Mucosa of gallbladder (tissue), 1 donor: ENCODE results near the gene ZNF182. TPM values are rescaled to one million over a fixed set of nuclear protein-coding genes. Genes with fewer than 3 reads are reported as not detected.
"Not testable (repeated sequence)": the region's sequence is repeated elsewhere in the genome, so short reads cannot be mapped to it uniquely, and the experiment has no call there.

Experiments
- DNase-seq: peaks from one replicate; pipeline ENCODE4 v3.0.0-alpha.2; 2020; ENCODE audit warnings: low spot score
- total RNA-seq: library from RNA; stranded (reverse); gene quantifications from one replicate; pipeline ENCODE4 v1.2.1, GENCODE V29; 2021
- donor health status: DM: no; HTN: no; CAD: no.

The ZNF182 gene
- total RNA-seq, 1 donor from 2014 or later = 5.0 TPM

DNA sequence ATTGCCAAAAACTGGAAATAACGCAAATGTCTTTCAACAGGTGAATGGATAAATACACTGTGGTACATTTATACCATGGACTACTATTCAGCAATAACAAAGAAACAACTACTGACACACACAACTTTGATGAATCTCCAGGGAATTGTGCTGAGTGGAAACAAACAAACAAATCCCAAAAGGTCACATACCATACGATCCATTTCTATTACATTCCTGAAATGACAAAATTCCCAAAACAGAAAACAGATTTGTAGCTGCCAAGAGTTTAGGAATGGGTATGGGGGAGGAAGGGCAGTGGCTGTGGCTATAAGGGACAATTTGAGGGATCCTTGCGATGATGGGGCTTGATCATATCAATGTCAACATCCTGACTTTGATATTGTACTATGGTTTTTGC is 2.5 kb downstream of the ZNF182 start:
- no peak for DNase-seq

DNA sequence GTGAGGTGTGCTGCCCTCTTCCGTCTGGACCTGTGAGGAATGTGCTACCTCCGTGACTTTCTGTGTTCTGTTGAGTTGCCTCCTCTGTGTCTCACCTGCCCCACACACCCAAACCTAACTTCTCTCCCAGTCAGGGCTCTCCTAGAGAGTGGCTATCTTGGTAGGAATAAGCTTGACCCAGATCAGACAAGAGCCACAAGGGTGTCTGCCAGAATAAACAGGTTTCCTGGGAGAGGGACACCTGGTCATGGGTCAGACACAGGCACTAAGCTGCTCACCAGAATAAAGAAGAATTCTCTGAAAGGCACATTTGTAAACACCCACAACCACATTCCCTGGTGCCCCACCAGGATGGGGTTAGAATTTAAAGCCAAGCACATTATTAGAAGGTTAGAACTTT is 11.1 kb downstream of the ZNF182 start:
- DNase-seq = no peak

- DNase-seq = no peak
Measured at GRCh38 chrX:47992095-47992380, 11.8 kb downstream of the ZNF182 start.

GRCh38 chrX:47991263-47992094 is 12.3 kb downstream of the ZNF182 start:
- DNase-seq = no peak

- no peak for DNase-seq
Measured at GRCh38 chrX:47976254-47977151, 27.3 kb downstream of the ZNF182 start.

GRCh38 chrX:47973235-47973634 is 30.6 kb downstream of the ZNF182 start:
- no peak for DNase-seq

DNA sequence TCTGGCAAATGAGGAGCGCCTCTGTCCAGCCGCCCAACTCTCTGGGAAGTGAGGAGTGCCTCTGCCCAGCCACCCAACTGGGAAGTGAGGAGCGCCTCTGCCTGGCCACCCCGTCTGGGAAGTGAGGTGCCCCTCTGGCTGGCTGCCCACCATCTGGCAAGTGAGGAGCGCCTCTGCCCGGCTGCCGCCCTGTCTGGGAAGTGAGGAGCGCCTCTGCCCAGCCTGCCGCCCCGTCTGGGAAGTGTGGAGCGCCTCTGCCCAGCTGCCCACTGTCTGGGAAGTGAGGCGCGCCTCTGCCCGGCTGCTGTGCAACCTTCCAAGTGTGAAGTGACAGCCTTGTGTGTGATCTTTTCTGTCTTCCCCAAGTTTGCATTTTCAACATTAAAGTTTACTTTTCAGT is 38.3 kb downstream of the ZNF182 start:
- not testable (repeated sequence) for DNase-seq

DNA sequence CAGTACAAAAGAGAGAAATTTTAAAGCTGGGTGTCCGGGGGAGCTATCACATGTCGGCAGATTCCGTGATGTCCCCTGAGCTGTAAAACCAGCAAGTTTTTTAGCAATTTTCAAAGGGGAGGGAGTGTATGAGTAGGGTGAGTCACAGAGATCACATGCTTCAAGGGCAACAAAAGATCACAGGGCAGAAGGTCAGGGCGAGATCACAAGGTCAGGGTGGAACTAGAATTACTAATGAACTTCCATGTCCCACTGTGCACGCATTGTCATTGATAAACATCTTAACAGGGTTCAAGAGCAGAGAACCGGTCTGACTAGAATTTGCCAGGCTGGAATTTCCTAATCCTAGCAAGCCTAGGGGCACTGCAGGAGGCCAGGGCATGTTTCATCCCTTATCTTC is 42.0 kb downstream of the ZNF182 start:
- DNase-seq = not testable (repeated sequence)

DNA sequence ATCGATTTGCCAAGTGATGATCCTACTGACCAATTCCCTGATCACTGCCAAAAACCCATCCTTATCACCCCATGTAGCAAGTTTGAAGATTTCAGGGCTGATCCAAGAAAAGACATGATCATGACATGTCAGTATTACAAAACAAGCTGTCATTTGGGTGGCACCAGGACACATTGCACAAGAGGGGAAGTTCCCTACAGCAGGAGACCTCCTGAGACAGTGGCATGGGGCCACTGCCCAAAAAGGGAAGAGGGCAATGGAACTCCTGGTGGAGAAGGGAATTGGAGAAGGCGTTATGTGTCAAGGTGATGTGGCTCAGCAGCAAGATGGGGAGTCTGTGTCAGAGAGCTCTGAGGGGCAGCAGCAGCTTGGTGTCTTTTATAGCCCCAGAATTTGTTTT is 43.4 kb downstream of the ZNF182 start:
- no peak for DNase-seq

GRCh38 chrX:47958761-47959342 is 44.9 kb downstream of the ZNF182 start:
- no peak for DNase-seq

GRCh38 chrX:47958206-47958605 is 45.6 kb downstream of the ZNF182 start:
- DNase-seq = not testable (repeated sequence)

DNA sequence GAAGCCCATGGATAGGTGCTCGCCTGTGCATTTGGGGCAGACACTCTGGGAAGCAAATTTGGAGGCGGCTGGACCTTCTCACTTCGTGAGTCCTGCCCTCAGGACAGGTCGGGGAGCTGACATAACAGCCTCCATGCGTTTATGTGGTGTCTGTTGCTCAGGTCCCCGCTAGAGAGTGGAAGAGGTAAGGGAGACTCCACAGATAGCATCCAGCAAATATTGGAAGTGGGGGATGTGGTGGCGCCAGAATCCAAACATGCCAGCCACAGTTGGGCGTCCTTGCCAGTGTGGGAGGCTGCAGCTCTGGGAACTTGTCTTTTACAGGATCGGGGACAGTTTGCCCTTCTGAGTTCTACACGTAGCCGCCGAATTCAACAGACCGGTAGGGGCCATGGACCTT is 47.8 kb downstream of the ZNF182 start:
- no peak for DNase-seq

DNA sequence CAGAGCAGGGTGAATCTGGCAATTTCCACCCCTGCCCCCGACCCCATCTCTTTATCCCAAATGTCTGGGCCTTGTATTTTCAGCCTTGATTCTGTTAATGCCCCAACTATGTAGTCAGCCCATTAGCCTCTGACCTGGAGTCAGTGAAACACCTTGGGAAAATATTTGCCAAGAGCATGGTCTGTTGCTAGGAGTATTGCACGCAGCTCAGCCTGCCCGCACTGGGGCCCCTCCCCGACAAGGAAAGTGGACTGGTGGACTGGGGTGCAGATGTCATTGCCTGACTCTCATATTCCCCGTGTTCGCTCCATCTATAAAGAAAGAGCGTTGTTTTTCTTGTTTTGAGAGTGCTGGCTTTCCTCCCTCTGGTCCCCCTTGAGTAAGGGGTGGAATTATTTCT is 48.5 kb downstream of the ZNF182 start:
- not testable (repeated sequence) for DNase-seq

DNA sequence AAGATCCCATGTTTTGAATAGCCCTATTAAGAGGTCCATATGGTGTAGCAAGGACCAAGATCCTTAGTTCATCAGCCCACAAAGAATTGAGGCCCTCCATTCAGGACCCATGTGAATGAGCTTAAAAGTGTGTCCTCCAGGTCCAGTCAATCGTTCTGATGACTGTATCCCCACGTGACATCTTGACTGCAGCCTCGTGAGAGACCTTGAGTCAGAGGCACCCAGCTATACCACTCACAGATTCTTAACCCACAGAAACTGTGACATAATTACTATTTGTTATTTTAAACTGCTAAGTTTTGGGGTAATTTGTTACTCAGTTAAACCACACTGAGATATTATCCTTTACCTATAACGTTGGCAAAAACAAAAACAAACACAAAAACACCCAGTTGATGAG is 62.4 kb downstream of the ZNF182 start:
- DNase-seq = no peak

GRCh38 chrX:47940448-47940847 is 63.3 kb downstream of the ZNF182 start:
- no peak for DNase-seq

- DNase-seq = no peak
Measured at GRCh38 chrX:47936940-47937317, 66.9 kb downstream of the ZNF182 start.

DNA sequence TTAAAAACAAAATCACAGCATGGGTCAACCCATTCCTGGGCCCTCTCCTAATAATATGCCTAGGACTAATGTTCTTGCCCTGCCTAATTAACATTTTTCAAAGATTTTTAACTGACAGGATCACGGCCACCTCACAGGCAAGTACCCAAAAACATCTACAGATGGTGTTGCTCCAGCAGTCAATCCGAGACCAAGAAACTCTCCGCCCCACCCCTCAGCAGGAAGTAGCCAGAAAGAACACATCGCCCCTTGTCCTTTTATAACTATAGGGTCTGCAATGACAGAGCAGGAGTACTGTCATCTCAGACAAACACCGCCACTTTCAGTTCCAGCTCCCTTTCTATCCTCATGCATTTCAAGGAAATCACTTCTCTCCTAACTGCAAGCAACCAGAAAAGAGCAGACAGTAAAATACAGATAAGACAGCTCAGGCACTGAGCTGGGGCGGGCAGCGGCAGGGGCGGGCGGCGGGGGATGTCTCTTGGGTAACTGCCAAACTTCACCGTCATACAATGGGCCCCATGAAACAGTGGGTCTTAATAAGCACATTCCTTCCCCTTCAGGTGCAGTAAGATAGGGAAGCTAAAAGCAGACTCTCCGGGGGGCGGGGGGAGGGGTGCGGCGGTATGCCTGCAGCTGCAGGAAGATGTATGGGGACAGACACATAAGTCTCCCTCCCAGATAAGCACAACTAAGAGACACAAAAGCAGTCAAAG is 67.4 kb downstream of the ZNF182 start:
- DNase-seq = no peak

- DNase-seq = no peak
Measured at GRCh38 chrX:47933946-47934345, 69.8 kb downstream of the ZNF182 start.

DNA sequence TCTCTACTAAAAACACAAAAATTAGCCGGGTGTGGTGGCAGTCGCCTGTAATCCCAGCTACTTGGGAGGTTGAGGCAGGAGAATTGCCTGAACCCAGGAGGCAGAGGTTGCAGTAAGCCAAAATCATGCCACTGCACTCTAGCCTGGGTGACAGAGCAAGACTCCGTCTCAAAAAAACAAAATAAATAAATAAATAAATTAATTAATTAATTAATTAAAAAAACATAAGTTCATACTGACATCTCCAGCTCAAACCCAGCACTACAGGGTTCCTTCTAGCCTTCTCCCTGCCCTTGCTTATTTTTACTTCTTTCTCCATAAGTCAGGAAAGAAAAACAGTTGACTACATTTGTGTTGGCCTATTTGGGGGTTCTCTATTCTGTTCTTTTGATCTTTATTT is 71.8 kb downstream of the ZNF182 start:
- not testable (repeated sequence) for DNase-seq

DNA sequence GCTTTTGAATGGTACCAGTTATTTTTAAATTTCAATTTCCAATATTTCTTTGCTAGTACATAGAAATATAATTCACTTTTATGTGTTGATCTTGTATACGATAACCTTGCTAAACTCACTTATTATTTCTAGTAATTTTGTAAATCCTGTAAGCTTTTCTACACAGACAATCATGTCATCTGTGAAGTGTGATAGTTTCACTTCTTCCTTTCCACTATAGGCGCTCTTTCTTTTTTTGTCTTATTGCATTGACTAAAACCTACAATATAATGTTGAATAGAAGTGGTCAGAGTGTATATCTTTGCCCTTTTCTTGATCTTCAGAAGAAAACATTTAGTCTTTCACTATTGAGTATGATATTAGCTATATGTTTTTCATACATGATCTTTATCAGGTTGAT is 76.6 kb downstream of the ZNF182 start:
- DNase-seq = no peak
